ENCODE data around the gene RXRA.

Gene RXRA

DNA sequence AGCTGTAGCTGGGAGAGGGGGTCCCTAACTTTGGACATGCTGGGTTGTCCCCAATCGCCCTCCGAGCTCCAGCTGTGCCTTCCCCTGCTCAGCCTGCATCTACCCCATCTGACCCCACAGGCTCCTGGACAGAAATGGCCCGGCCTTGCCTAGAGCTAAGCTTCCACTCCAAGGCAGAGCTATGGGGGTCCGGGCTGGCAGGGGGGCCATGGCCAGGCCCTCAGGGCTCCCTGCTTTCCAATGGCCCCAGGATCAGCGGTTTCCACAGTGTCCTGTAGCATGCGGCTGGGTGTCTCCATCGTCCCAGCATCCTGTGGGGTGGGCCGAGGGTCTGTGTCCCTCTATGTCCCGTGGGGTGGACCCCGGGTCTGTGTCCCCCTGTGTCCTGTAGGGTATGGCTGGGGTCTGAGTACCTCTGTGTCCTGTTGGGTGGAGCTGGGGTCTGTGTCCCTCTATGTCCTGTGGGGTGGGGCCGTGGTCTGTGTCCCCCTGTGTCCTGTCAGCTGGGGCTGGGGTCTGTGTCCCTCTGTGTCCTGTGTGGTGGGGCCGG lies 130.6 kb downstream of the RXRA start:
- DNase-seq = no peak

DNA sequence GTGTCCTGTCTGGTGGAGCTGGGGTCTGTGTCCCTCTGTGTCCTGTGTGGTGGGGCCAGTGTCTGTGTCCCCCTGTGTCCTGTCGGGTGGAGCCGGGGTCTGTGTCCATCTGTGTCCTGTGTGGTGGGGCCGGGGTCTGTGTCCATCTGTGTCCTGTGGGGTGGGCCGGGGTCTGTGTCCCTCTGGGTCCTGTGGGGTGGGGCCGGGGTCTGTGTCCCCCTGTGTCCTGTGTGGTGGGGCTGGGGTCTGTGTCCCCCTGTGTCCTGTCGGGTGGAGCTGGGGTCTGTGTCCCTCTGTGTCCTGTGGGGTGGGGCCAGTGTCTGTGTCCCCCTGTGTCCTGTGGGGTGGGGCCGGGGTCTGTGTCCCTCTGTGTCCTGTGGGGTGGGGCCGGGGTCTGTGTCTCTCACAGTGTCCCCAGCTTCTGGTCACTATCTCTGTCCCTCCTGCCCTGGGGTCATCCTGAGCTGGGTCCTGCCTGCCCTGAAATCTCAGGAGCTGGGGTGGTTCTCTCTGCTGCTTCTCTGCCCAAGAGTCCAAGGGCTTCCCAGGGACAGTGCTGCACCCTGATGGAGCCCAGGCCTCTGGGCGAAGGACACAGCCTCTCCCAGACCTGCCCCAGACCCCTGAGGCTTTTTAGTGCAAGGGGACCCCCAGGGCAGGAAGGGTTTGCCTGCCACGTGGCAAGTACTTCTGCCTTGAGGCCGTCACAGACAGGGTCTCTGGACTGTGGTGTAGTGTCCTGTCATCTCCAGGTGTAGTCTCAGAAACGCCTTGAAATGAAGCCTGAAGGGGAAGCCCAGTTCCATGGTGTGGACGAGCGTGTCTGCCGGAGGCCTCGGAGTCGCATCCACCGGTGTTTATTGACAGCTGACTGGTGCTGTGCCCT lies 131.3 kb downstream of the RXRA start:
- no peak for DNase-seq

DNA sequence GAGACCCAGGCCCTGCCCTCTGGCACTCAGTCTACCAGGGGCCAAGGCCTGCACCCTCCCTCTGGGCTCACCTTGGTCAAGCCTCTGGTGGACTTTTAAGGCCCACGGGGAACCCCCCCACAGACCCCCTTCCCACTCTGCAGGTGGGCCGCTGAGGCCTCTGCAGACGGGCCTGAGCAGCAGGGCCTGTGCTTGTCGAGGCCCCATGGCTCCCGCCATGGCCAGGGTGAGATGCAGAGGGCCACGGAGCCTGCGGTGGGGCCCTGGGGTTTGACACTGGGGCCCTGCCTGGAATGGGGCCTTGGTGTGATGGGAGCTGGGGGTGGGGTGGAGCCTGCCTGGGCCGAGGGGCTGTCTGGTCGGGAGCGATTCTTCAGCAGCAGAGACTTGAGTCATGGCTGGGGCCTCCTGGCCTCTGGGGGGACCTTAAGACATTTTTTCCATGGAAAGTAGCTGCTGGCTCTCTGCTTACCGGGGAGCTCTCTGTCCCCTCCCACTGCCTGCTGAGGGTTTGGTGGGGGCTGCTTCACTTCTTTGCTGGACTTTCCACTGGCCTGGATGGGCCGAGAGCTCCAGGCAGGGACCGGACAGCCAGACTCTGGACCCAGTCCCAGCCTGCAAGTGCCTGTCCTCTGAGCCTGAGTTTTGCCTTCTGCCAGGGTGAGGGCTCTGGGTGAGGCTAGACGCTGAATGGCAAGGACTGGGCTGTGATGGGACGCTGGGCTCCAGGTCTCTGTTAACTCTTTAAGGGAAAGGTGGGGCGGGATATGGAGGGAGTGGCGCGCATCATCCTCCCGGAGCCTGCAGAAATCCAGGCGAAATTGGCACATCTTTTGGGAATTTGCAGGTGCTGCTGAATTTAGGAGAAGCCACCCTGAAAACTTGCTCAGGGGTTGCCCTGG lies 132.2 kb downstream of the RXRA start:
- no peak for DNase-seq

DNA sequence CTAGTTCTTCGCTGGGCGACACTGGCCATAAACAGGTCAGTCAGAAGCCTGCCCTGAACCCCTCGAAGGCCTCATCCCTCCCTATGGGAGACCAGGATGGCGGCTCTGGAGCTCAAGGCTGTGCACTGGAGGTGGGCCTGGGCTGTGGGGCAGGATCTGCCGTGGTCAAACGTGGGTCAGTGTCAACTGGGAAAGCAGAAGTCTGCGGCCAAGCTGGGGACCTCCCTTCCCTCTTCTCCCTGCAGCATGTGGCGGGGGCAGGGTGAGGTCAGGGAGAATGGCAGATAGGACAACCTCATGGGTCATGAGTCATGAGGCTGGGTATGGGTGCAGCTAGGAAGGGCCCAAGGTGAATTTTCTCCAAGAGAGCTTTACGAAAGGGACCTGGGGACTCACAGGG lies 132.9 kb downstream of the RXRA start:
- peak in 1 of 2 donors; percentile 61 for DNase-seq

DNA sequence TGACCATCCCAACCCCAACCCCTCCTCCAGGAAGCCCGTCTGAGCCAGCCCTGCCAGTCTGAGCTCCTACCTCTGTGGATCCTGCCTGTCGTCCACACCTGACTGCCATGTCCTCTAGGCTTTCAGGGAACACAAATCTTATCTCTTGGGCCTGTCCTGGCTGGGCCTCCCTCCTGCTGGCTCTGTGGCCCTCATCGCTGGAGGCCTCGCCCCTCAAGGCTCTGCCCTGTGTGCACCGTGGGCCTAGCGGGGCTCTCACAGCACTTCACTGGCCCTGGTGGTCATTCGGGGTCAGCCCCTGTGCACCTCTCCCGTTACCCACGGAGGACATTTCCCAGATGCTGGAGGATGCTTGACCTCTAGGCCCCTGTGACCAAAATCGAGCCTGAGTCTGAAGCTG lies 133.3 kb downstream of the RXRA start:
- no peak for DNase-seq

DNA sequence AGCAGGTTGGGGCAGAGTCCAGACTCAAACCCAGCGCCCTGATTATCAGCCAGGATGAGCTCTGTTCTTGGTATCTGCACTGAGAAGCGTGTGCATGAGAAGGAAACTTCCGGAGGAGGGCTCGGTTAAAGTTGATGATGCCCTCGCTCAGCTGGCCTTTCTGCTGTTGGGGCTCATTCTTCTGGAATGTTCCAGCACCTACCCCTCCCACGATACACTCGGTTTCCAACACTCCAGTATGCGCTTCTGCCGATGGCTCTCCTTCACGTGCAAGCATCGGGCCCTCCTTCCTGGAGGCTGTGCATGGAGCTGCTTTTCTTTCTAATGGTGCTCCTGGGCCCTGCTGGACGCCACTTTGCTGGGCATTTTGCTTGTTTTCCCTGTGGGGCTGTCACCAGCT lies 134.0 kb downstream of the RXRA start:
- DNase-seq = no peak

DNA sequence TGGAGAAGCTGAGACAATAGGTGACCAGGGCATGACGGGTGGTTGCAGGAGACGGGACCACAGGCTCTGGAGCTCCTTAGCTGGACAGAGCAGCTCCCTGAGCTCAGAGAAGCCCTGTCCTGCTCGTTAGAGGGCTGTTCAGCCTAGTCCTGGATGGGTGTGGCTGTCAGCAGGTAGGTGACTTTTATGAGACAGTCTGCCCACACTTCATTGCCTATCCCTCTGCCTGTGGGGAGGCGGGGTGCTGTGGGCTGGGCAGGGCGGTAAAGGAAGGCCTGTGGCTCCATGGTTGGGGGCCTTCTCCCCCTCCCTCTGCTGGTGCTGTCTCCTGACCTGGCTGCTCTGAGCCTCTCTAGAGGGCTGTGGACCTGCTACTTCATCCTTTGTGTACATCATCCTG lies 134.6 kb downstream of the RXRA start:
- DNase-seq = no peak

DNA sequence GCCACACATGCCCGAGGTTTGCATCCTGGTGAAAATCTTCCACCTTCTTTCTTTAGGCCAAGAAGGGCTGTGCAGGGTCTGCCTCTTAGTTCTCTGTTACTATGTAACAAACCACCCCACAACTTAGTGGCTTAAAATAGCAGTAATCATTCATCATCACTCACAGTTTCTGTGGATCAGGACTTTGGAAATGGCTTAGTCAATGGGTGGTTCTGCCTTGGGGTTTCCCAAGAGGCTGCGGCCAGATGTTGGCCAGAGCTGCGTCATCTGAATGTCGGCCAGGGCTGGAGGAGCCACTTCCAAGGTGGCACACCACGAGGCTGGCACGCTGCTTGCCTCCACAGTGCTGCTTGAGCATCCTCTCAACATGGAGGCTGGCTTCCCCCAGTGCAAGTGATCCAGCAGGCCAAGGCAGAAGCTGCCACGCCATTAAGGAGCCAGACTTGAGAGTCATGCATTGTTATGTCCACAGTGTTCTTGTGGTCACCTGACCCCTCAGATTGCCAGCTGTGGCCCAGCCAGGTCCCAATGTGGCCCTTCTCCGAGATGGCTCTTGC lies 135.2 kb downstream of the RXRA start:
- DNase-seq = no peak

DNA sequence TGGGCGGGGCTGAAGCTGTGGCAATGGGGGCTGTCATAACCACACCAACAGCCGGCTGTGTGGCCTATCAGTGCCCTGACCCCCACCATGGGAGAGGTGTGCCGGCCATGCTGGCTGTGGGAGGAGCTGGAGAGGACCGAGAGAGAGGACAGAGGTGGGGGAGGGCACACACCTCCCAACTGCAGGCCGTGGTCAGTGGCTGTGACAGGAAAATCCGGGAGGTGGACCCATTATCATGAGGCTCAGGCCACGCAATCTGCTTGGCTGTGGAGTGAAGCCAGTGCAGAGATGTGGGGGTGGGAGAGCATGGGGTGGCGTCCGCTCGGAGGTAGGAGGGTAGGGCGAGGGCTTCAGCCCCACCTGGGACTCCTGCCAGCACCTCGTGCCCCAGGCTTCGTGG lies 136.1 kb downstream of the RXRA start:
- no peak for DNase-seq

DNA sequence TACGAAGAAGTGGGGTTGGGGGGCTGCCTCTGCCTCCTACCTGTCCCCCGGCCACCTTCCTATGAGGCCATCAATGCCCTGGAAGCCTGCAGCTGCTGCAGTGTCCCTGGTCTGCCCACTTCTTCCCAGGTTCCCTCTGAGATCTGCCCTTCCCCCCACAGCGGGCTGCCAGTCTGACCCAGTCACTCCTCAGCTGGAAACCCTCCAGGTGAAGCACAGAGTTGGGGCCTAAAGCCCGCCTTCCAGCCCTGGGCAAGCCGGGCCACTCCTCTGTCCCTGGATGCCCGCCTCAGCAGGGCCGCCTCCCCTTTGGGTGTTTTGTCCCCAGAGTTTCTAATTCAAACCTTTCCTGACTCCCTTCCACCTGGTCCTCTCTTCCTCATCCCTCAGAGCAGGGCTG lies 137.0 kb downstream of the RXRA start:
- DNase-seq = no peak

DNA sequence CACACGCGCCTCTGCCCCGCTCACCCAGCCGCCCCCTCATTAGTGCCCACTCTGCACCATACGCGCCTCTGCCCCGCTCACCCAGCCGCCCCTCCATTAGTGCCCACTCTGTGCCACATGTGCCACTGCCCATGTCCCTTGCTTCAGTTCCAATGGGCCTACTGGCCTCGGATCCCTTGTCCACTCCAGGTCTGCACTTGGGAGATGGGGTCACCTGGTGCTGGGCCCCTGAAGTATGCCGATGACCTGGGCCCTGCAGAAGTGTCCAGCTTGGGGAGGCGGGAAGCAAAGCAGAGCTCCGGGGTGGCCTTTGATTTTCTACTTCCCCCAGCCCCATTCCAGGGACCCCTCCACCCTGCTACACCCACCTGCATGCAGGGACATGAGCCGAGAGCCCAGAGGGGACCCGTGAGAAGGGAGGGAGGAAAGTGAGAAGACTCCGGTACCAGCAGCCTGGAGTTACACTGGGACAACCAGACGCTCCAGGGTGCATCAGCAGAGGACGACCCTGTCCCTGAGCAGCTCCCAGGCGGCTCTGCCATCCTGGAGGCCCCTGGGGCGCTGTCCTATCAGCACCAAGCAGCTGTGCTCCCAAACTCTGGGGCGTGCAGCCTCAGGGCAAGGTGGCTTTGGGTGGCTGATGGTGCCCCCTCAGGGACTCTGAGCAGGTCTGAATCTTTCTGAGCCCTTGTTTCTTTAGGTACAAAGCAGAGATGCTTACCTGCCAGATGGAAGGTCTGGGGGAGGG lies 140.8 kb downstream of the RXRA start:
- no peak for DNase-seq

DNA sequence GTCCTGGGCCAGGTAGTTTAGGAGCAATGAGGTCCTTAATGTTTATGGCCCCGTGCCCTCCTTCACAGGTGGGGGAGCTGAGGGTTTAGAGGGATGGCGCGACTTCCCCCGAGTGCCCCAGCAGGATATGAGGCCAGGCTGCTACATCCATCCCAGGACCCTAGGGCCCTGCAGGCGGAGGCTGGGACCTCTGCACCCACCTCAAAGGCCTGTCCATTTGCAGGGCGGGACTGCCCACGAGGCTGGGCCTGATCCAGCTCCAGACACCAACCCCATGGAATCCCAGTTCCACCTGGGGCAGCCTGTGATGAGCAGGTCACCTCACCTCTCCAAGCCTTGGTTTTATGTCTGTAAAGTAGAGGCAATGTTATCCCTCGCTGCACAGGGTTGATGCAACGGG lies 142.1 kb downstream of the RXRA start:
- no peak for DNase-seq

DNA sequence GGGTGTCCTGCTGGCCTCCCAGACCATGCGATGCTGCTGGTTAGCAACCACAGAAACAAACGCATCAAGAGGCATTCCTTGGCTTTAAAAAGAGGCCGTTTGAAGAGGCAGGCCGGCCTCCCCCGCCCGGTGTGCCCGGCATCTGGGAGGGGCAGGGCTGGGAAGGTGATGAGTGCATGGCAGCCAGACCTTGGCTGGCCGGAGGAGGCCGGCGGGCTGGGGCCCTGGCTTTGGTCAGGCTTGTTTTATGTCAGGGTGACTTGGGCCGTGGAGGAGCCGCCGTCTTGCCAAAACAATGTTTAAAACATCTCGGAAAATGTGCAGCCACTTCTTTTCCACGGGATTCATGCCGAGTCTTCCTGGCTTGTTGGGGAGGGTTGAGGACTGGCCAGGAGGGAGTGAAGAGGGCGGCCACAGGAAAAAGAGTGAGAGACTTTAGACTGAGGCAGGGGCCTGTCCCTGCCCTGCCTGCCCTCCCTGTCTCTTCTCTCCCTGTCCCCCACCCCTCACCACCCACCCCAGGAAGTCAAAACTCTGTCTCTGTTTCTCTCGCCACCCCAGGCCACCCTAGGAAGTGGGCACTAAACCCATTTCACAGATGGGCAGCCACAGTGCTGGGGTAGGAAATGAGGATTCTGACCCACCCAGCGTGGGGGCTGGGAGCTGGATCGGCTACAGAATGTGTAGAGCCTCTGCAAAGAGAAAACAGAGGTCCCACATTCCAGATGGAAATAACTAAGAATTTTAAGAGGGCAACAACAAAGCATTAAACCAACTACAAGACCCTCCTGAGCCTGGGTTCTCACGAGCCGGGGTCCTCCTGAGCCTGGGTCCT lies 143.0 kb downstream of the RXRA start:
- no peak for DNase-seq

DNA sequence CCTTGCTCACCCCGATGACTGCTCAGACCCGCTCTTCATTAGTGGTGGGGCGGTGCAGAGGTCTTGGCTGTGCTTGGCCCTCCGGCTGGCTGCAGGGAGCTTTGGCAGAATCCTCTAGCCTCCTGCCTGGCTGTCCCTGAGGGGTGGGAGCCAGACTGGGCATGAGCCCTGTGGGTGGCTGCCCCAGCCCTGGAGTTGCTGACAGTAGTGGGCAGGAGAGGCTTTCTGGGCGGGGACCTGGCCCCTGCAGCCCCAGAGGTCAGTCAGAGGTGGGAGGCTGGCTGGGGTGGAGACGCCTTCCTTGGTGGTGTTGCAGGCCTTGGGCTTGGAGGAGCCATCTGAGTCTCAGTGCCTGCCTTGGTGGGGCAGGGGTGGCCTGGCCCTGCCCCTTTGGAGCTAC lies 146.0 kb downstream of the RXRA start:
- no peak for DNase-seq

DNA sequence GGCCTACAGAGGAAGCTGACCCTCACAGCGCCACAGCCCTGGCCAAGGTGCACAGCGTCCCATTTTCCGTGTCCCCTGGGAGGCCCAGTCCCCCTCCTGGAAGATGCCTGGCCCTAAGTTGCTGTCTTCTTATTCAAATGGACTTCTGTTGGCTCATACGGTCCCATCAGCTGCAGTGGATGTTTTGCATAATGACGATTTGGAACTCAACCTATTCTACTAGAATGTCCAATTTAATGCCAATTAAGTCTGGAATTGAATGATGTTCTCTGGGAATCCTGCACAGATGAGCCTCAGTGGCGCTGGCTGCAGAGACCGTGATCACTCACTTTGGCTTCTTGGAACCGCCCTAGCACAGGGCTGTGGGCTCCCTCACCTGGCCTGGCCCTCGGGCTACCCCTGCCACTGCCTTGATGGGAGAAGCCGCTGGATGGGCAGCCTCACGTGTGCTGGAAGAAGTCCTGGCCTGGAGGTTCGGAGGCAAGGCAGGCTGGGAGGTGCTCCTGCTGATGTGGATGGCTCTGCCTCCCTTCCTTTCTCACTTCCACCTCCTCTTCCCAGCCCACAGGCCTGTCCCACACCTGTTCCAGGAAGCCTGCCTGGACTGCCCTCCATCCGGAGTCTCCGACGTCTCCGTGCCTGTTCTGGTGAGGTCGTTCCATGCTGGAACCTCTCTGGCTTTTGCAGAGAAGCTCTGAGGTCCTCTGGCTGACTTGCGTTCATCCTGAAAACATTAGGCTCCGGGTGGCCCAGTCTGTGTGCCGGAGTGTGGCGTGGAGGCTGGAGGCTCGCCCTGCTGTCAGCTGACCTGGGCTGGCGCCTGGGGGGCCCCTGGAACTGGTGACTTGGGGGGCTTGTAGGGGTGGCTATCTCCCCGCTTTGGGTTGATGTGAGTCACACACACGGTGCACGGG lies 147.1 kb downstream of the RXRA start:
- no peak for DNase-seq

DNA sequence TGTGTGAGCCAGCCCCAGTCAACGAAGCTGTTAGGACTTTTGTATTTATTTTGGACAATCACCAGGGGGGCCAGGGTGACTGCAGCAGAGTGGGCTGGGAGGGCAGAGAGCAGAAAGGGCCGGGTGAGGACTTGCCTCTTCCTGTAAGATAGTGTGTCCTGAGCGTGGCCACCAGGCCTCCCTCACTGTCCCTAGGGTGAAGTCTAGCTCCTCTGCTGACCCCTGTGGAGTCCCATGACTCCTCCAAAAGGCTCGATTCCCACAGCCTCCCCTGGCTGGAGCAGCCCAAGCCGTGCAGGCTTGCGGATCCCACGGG lies 147.8 kb downstream of the RXRA start:
- no peak for DNase-seq

DNA sequence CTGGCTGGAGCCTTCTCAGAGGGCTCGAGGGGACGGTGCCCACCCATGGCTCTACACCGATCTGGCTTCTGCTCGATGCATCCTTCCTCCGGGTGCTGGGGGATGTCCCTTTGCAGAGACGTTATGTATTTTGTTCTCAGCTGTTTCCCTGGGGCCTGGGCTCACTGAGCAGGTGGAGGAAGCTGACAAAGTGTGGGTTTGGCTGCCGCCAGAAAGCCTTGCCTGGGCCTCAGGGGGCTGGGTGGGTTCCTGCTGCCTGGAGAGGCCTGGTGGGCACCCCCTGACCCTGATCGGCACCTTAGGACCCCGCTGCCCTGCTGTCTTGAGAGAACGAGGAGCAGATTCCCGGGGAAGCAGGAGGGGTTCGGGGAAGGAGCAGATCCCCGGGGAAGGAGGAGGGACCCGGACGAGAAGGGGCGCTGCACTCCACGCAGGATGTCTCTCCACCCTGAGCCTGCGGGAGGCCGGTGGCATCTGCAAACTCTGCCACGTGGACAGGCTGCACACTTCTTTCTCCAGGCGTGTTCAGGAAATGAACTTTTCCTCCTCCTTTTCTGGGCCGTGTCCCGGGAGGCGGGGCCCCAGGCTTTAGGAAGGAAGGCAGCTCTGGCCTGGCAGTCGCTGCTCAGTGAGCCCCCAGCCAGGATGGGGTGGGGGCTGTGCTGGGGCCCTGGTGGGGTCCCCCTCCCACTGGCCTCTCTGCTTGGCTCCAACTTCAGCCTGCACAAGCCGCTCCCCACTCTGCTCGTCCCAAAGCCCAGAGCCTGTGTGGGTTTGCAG lies 148.9 kb downstream of the RXRA start:
- peak in 1 of 2 donors; percentile 44 for DNase-seq

DNA sequence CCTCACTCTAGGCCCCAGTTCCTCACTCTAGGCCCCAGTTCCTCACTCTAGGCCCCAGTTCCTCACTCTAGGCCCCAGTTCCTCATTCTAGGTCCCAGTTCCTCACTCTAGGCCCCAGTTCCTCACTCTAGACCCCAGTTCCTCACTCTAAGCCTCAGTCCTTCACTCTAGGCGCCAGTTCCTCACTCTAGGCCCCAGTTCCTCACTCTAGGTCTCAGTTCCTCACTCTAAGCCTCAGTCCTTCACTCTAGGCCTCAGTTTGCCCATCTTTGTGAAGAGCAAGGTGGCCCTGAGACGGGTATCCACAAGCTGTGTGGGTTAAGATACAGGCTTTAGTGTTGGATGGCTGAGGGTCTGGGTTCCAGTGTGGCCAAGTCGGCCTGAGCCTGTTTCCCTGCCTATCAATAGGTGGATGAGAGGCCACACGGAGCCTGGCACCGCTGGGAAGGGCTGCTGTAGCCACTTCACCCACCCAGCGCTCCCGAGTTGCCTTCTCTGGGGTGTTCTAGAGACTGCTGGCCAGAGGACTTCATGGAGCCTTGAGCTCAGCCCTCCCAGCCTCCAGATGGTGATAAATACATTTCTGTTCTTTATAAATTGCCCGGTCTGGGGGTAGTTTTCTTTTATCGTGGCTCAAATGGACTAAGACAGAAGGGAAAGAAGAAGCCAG lies 150.2 kb downstream of the RXRA start:
- peak in 1 of 2 donors; percentile 24 for DNase-seq

DNA sequence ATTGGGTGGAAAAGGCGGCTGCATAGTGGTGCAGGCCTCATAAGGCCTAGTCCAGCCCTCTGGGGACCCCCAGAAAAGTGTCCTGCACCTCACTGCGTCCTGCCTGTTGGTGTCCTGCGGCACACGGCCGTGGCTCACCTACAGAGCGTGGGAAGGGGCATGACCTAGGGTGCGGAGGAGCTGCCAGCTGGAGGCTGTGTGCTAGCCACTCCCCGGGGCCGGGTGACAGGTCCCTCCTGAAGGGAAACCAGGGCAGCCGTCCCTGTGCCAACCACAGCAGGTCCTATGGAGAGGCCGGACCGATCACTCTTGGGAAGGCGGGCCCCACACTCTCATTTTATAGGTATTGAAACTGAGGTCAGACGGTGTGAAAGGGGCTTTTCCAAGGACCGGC lies 150.7 kb downstream of the RXRA start:
- no peak for DNase-seq

Measured in CD4-positive, alpha-beta T cell treated with Interleukin-4 for 1 hour (primary cell).